ENCODE results near the gene LCOR.

DNA sequence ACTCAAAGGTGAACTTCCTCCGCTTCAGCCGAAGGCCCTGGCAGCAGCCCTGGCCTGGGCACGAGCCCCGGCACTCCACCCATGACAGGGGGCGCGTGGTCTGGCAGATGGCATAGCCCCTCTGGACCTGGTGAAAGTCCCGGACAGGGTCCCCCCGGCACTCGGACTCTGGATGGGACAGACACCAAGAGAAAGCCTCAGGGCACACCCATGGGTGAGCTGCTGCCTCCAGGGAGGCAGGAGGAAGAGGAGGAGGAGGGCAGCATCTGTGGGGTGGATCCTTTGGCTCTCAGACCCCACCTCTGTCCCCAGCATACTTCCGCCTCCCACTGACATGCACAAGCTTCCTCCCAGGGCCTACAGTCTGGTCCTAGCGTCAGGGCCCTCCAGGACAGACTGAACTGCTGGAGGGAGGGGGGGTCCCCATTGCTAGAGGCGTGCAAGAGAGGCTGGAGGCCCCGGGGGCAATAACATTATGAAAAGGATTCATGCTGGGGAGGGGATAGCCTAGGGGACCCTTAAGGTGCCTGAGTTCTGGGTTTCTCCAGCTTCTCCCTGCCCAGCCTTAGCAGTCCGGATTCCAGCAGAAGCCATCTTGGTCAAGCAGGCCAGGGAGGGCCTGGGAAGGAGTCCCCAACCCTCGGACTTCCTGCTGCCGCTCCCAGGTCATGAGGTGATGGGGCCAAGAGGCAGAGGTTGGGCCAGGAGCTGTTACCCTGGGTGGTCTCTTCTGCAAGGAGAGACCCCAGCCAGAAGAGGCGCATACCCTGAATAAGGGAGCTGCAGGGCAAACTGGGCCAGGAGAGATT lies 169.3 kb downstream of the LCOR start:
- TF ChIP-seq, protein P1, sequence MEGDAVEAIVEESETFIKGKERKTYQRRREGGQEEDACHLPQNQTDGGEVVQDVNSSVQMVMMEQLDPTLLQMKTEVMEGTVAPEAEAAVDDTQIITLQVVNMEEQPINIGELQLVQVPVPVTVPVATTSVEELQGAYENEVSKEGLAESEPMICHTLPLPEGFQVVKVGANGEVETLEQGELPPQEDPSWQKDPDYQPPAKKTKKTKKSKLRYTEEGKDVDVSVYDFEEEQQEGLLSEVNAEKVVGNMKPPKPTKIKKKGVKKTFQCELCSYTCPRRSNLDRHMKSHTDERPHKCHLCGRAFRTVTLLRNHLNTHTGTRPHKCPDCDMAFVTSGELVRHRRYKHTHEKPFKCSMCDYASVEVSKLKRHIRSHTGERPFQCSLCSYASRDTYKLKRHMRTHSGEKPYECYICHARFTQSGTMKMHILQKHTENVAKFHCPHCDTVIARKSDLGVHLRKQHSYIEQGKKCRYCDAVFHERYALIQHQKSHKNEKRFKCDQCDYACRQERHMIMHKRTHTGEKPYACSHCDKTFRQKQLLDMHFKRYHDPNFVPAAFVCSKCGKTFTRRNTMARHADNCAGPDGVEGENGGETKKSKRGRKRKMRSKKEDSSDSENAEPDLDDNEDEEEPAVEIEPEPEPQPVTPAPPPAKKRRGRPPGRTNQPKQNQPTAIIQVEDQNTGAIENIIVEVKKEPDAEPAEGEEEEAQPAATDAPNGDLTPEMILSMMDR (IDR thresholded peaks at IDR 0.05) = no peak
- no peak for TF ChIP-seq POLR2A (IDR thresholded peaks at IDR 0.05)
